Activated naive CD4-positive, alpha-beta T cell treated with anti-CD3 and anti-CD28 coated beads, Interleukin-2, amount 50 U/mL, for 24 hours (primary cell): ENCODE results near the gene GALNT2.

ENCODE experiments used
- H3K27ac Mint-ChIP-seq: one replicate; pipeline ENCODE4 v1.8.0; 2021; ENCODE audit warnings: mild to moderate bottlenecking, mixed read lengths
- H3K27me3 Mint-ChIP-seq: one replicate; pipeline ENCODE4 v1.8.0; 2021; ENCODE audit warnings: mixed read lengths
- H3K36me3 Mint-ChIP-seq: one replicate; pipeline ENCODE4 v1.8.0; 2021; ENCODE audit warnings: mixed read lengths
- H3K4me1 Mint-ChIP-seq: one replicate; pipeline ENCODE4 v1.8.0; 2021; ENCODE audit warnings: mixed read lengths
- H3K4me3 Mint-ChIP-seq: one replicate; pipeline ENCODE4 v1.8.0; 2021; ENCODE audit warnings: mild to moderate bottlenecking, mixed read lengths
- H3K9me3 Mint-ChIP-seq: one replicate; pipeline ENCODE4 v1.8.0; 2021; ENCODE audit warnings: mixed read lengths

GALNT2 gene

GRCh38 chr1:230242326-230242725, 175.3 kb downstream of the GALNT2 start:
- no peaks in the 10 kb centered on the region for H3K27me3 Mint-ChIP-seq
- peaks cover 20% of the 10 kb centered on the region for H3K4me1 Mint-ChIP-seq
- H3K4me3 Mint-ChIP-seq = no peak overlapping the region
- H3K9me3 Mint-ChIP-seq = peaks cover 7% of the 10 kb centered on the region
- H3K36me3 Mint-ChIP-seq = peaks cover 37% of the 10 kb centered on the region
- no peak overlapping the region for H3K27ac Mint-ChIP-seq

GRCh38 chr1:230243146-230243545, 176.1 kb downstream of the GALNT2 start:
- H3K9me3 Mint-ChIP-seq = peaks cover 7% of the 10 kb centered on the region
- no peaks in the 10 kb centered on the region for H3K27me3 Mint-ChIP-seq
- no peak overlapping the region for H3K4me3 Mint-ChIP-seq
- H3K36me3 Mint-ChIP-seq = peaks cover 33% of the 10 kb centered on the region
- H3K4me1 Mint-ChIP-seq = peaks cover 20% of the 10 kb centered on the region
- no peak overlapping the region for H3K27ac Mint-ChIP-seq

- Mint-ChIP-seq H3K27ac (peak overlapping the region; percentile 55), H3K4me1 (peaks cover 20% of the 10 kb centered on the region), H3K9me3 (peaks cover 7% of the 10 kb centered on the region), H3K27me3 (no peaks in the 10 kb centered on the region), H3K4me3 (no peak overlapping the region), H3K36me3 (peaks cover 34% of the 10 kb centered on the region)
Observed at GRCh38 chr1:230243583-230244353, 176.7 kb downstream of the GALNT2 start.

DNA sequence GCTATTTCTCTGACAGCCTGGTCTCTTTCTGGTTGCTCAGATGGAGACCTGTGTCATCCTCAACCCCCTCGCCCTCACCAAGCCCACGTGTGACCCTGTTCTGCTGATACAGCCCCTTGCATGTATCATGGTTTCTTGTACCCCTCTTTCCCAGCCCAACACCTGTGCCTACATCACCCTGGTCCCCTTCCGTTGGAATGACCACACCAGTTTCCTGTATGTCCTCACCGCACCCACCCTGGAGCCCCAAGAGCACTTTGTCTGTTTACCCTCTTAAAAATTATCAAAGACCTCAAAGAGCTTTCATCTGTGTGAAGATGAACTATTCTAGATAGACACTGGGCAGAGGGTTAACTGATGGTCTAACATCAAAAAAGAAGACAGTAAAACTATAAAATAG, 179.5 kb downstream of the GALNT2 start:
- Mint-ChIP-seq H3K36me3 (peaks cover 29% of the 10 kb centered on the region), H3K27me3 (no peaks in the 10 kb centered on the region)

GRCh38 chr1:230248016-230248888, 181.2 kb downstream of the GALNT2 start:
- Mint-ChIP-seq H3K9me3 (no peaks in the 10 kb centered on the region), H3K4me1 (peaks cover 9% of the 10 kb centered on the region), H3K4me3 (no peak overlapping the region), H3K27me3 (no peaks in the 10 kb centered on the region), H3K27ac (peak overlapping the region; percentile 55), H3K36me3 (peaks cover 30% of the 10 kb centered on the region)

More for the DNA sequence above, 179.5 kb downstream of the GALNT2 start:
- Mint-ChIP-seq H3K4me3 (no peak overlapping the region), H3K9me3 (no peaks in the 10 kb centered on the region), H3K4me1 (peaks cover 8% of the 10 kb centered on the region), H3K27ac (no peak overlapping the region)

DNA sequence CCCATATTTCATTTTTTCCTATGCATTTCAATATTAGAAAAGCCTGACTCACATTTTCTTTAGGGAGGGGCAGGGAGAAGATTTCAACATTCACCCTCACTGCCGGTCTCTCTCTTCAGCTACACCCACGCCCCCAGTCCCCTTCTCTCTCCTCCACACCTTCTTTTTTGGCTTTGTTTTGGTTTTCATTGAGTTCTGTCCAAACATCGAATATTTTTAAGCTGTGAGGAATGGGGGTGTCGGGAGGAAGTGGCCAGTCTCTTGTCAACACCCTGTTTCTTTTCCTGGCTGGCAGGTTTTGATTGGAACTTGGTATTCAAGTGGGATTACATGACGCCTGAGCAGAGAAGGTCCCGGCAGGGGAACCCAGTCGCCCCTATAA, 181.8 kb downstream of the GALNT2 start:
- Mint-ChIP-seq H3K9me3 (no peaks in the 10 kb centered on the region), H3K27me3 (no peaks in the 10 kb centered on the region), H3K4me1 (peaks cover 9% of the 10 kb centered on the region), H3K36me3 (peaks cover 34% of the 10 kb centered on the region), H3K27ac (peak overlapping the region; percentile 55), H3K4me3 (no peak overlapping the region)

DNA sequence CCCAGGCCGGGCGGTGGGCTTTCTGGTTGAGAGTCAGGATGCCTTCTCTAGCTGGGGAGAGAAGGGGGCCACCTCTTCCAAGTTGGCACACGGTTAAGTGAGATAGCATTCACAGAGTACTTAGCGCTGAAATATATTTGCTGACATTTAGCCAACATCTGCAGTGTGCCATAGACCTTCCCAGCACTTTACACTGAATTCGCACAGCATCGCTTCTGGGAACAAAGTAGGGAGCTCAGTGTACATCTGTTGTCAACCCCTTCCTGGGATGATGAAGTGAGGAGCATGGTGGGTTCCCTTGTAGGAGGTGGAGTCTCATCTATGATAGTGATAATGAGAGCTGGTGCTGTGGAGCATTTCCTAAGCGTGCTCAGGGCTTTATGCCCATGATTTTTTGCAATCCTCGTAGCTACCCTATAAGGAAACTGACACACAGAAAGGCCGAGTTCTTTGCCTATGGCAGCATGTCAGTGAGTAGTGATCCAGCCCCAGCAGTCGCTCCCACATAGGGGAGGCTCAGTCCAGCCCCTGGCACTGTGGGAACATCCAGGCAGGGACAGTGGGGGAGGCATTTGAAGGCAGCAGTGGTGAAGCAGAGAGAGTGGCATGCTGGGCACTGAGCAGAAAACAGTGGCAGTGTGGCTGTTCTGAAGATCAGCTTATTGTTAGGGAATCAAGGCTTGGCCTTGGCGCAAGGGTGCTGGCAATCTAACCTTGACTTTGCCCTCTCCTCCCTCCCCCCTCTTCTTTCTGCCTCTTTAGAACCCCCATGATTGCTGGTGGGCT, 182.8 kb downstream of the GALNT2 start:
- Mint-ChIP-seq H3K27ac (no peak overlapping the region), H3K9me3 (no peaks in the 10 kb centered on the region), H3K36me3 (peaks cover 35% of the 10 kb centered on the region), H3K4me3 (no peak overlapping the region), H3K27me3 (no peaks in the 10 kb centered on the region), H3K4me1 (peaks cover 9% of the 10 kb centered on the region)

- peaks cover 39% of the 10 kb centered on the region for H3K36me3 Mint-ChIP-seq
- H3K9me3 Mint-ChIP-seq = no peaks in the 10 kb centered on the region
- H3K4me1 Mint-ChIP-seq = peaks cover 9% of the 10 kb centered on the region
- no peak overlapping the region for H3K27ac Mint-ChIP-seq
- no peaks in the 10 kb centered on the region for H3K27me3 Mint-ChIP-seq
- H3K4me3 Mint-ChIP-seq = no peak overlapping the region
Observed at GRCh38 chr1:230250666-230251065, 183.6 kb downstream of the GALNT2 start.

GRCh38 chr1:230251644-230252191, 184.7 kb downstream of the GALNT2 start:
- Mint-ChIP-seq H3K9me3 (no peaks in the 10 kb centered on the region), H3K4me1 (peaks cover 9% of the 10 kb centered on the region), H3K4me3 (no peak overlapping the region), H3K27me3 (no peaks in the 10 kb centered on the region), H3K36me3 (peaks cover 39% of the 10 kb centered on the region), H3K27ac (peak overlapping the region; percentile 69)

GRCh38 chr1:230253150-230253549, 186.1 kb downstream of the GALNT2 start:
- no peak overlapping the region for H3K27ac Mint-ChIP-seq
- H3K4me3 Mint-ChIP-seq = no peak overlapping the region
- no peaks in the 10 kb centered on the region for H3K27me3 Mint-ChIP-seq
- no peaks in the 10 kb centered on the region for H3K9me3 Mint-ChIP-seq
- H3K4me1 Mint-ChIP-seq = peaks cover 9% of the 10 kb centered on the region
- peaks cover 42% of the 10 kb centered on the region for H3K36me3 Mint-ChIP-seq

DNA sequence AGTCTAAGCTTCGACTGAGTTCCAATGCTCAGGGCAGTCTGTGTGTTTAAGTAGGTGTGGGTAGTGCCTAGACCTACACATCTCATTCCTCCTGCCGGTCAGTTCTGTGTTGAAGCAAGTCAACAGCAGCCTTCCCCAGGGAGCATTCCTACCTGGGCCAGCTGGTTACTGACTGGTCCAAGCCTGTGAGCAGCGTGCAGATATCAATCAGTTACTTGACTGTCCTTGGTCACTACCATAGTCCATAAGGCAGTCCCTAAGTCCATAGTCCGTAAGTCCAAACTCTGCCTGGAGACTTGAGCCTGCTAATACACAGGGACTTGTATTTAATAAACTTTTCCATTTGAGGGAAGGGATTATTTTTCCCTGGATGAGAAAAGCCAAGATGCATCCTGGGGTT, 187.2 kb downstream of the GALNT2 start:
- H3K36me3 Mint-ChIP-seq = peaks cover 37% of the 10 kb centered on the region
- no peak overlapping the region for H3K27ac Mint-ChIP-seq
- no peaks in the 10 kb centered on the region for H3K27me3 Mint-ChIP-seq
- no peak overlapping the region for H3K4me3 Mint-ChIP-seq
- H3K4me1 Mint-ChIP-seq = peaks cover 9% of the 10 kb centered on the region
- no peaks in the 10 kb centered on the region for H3K9me3 Mint-ChIP-seq

GRCh38 chr1:230255116-230255515, 188.1 kb downstream of the GALNT2 start:
- Mint-ChIP-seq H3K9me3 (no peaks in the 10 kb centered on the region), H3K36me3 (peaks cover 37% of the 10 kb centered on the region), H3K27ac (no peak overlapping the region), H3K4me1 (peaks cover 9% of the 10 kb centered on the region), H3K27me3 (no peaks in the 10 kb centered on the region), H3K4me3 (no peak overlapping the region)

- Mint-ChIP-seq H3K4me1 (peaks cover 7% of the 10 kb centered on the region), H3K36me3 (peaks cover 33% of the 10 kb centered on the region), H3K27me3 (no peaks in the 10 kb centered on the region), H3K27ac (no peak overlapping the region), H3K9me3 (no peaks in the 10 kb centered on the region), H3K4me3 (no peak overlapping the region)
Observed at GRCh38 chr1:230255991-230256390, 189.0 kb downstream of the GALNT2 start.

- Mint-ChIP-seq H3K4me3 (no peak overlapping the region), H3K27ac (no peak overlapping the region), H3K9me3 (no peaks in the 10 kb centered on the region), H3K27me3 (no peaks in the 10 kb centered on the region), H3K4me1 (no peaks in the 10 kb centered on the region), H3K36me3 (peaks cover 27% of the 10 kb centered on the region)
Observed at GRCh38 chr1:230256896-230257295, 189.9 kb downstream of the GALNT2 start.

GRCh38 chr1:230259621-230260020, 192.6 kb downstream of the GALNT2 start:
- Mint-ChIP-seq H3K4me3 (no peak overlapping the region), H3K36me3 (peaks cover 24% of the 10 kb centered on the region), H3K4me1 (no peaks in the 10 kb centered on the region), H3K27me3 (no peaks in the 10 kb centered on the region), H3K27ac (no peak overlapping the region), H3K9me3 (no peaks in the 10 kb centered on the region)
